K562 (cell line): ENCODE measurements around the gene SV2C. TPM values are rescaled to one million over a fixed set of nuclear protein-coding genes. Genes with fewer than 3 reads are reported as not detected.

ENCODE experiments used
- ATF3 ChIP-seq, 2 experiments: fragments of 450-650 bp in 1 of 2; sonication (generic) in 1 of 2; formaldehyde crosslinking in 1 of 2; IDR thresholded peaks in 1 of 2; conservative IDR thresholded peaks in 1 of 2; 2 replicates each; pipeline versions ENCODE4 v1.6.1 to v1.8.1; 2016 to 2023; ENCODE audit warnings: mild to moderate bottlenecking in 2 of 2, moderate library complexity in 2 of 2, inconsistent platforms in 1 of 2, missing genetic modification reagents in 1 of 2
- DACH1 ChIP-seq: fragments of 450-650 bp; IDR thresholded peaks from 2 replicates; pipeline ENCODE4 v1.6.1; 2018; ENCODE audit not compliant: partially characterized antibody
- DPF2 ChIP-seq: fragments of 450-650 bp; IDR thresholded peaks from 2 replicates; pipeline ENCODE4 v1.6.1; 2016
- ETV5 ChIP-seq: sonication (generic); formaldehyde crosslinking; IDR thresholded peaks from 2 replicates; pipeline ENCODE4 v1.4.0; 2020; ENCODE audit warnings: low read depth, mild to moderate bottlenecking, missing genetic modification reagents
- FOSL1 ChIP-seq: fragments of 200-800 bp; sonication (Bioruptor generic); conservative IDR thresholded peaks from 2 replicates; pipeline ENCODE4 v1.6.1; 2016; ENCODE audit warnings: missing genetic modification characterization, missing compliant biosample characterization
- GABPB1 ChIP-seq: sonication (generic); formaldehyde crosslinking; IDR thresholded peaks from 2 replicates; pipeline ENCODE4 v1.8.0; 2022; ENCODE audit warnings: mild to moderate bottlenecking, missing genetic modification reagents
- HMG20A ChIP-seq: fragments of 450-650 bp; formaldehyde crosslinking; conservative IDR thresholded peaks from 2 replicates; pipeline ENCODE4 v1.4.0; 2020; ENCODE audit warnings: mild to moderate bottlenecking, mixed read lengths
- IRF9 ChIP-seq: fragments of 450-650 bp; IDR thresholded peaks from 2 replicates; pipeline ENCODE4 v1.6.1; 2016; ENCODE audit warnings: missing biosample characterization, missing genetic modification characterization
- KLF6 ChIP-seq: fragments of 250-450 bp; sonication (Bioruptor Pico); IDR thresholded peaks from 2 replicates; pipeline ENCODE4 v1.4.0; 2020; ENCODE audit warnings: mild to moderate bottlenecking, moderate library complexity, borderline replicate concordance
- LEF1 ChIP-seq: fragments of 450-650 bp; IDR thresholded peaks from 2 replicates; pipeline ENCODE4 v1.6.1; 2016; ENCODE audit warnings: mild to moderate bottlenecking
- MAFG ChIP-seq: fragments of 450-650 bp; conservative IDR thresholded peaks from 2 replicates; pipeline ENCODE4 v1.6.1; 2016; ENCODE audit warnings: missing genetic modification characterization, missing compliant biosample characterization
- NCOA4 ChIP-seq: fragments of 450-650 bp; IDR thresholded peaks from 2 replicates; pipeline ENCODE4 v1.6.1; 2018; ENCODE audit warnings: mild to moderate bottlenecking; ENCODE audit not compliant: partially characterized antibody
- POLR2AphosphoS5 ChIP-seq: IDR thresholded peaks from 2 replicates; pipeline ENCODE4 v1.6.1; 2011; ENCODE audit warnings: mild to moderate bottlenecking, low read depth, low read length, moderate library complexity; ENCODE audit not compliant: control insufficient read depth, insufficient read depth
- SMARCC2 ChIP-seq: fragments of 450-650 bp; IDR thresholded peaks from 2 replicates; pipeline ENCODE4 v1.6.1; 2017; ENCODE audit warnings: antibody characterized with exemption, moderate library complexity, mild to moderate bottlenecking, low read depth
- TAL1 ChIP-seq: fragments of 450-650 bp; IDR thresholded peaks from 2 replicates; pipeline ENCODE4 v1.6.1; 2016; ENCODE audit warnings: mild to moderate bottlenecking
- TBP ChIP-seq: optimal IDR thresholded peaks from 2 replicates; pipeline ENCODE3; 2011; ENCODE audit warnings: low read depth, low read length, improper control_type of control experiment
- ZNF3 ChIP-seq: fragments of 250-450 bp; sonication (Bioruptor Pico); IDR thresholded peaks from 2 replicates; pipeline ENCODE4 v1.5.0; 2021; ENCODE audit warnings: mild to moderate bottlenecking, moderate library complexity
- polyA plus RNA-seq, 8 experiments: library from polyadenylated mRNA; depleted of rRNA in 4 of 8; stranded (reverse) in 5 of 8; unstranded in 3 of 8; fragments of >200 nt; fragmentation: Nextera tagmentation in 2 of 8; fragmentation: Illumina TruSeq in 1 of 8; extraction: Ambion mirVana in 2 of 8; extraction: Trizol in 1 of 8; gene quantifications; 2 replicates each; pipeline versions ENCODE4 v1.2.1 to v1.2.3, GENCODE V29; 2011 to 2014; ENCODE audit warnings: inconsistent platforms in 1 of 8, missing spikeins in 1 of 8
- total RNA-seq, 7 experiments: library from RNA; depleted of rRNA in 6 of 7; stranded (reverse); fragments of >200 nt in 6 of 7; fragmentation: Illumina TruSeq in 2 of 7; extraction: Trizol in 2 of 7; gene quantifications; 2 replicates each; pipeline versions ENCODE4 v1.2.1 to v1.2.3, GENCODE V29; 2011 to 2021; ENCODE audit warnings: low replicate concordance in 1 of 7
- TF ChIP-seq, protein P1 (sequence below): fragments of 200-800 bp; sonication (Bioruptor generic); IDR thresholded peaks from 2 replicates; pipeline ENCODE4 v1.6.1; 2017; ENCODE audit warnings: missing genetic modification characterization, missing compliant biosample characterization
- TF ChIP-seq, protein P2 (sequence below), 2 experiments: IDR thresholded peaks in 1 of 2; conservative IDR thresholded peaks in 1 of 2; 2 replicates each; pipeline ENCODE4 v1.6.1; 2016; ENCODE audit warnings: low read depth in 2 of 2, mild to moderate bottlenecking in 1 of 2, missing compliant biosample characterization in 1 of 2, missing genetic modification characterization in 1 of 2, moderate library complexity in 1 of 2

The SV2C gene
- total and polyA plus RNA-seq, 9 of the 15 experiments (the other 6 are each of a cell fraction or from before 2014, with no cell fraction given): 0.05 TPM; not detected in 8

GRCh38 chr5:76175821-76176403 lies 92.7 kb downstream of the SV2C start (continued):
- TF ChIP-seq ATF3 (IDR thresholded peaks at IDR 0.05): peak; percentile 32; the same call in 1 of the 2 replicates
- TF ChIP-seq ATF3 (CRISPR knock-in tag; conservative IDR thresholded peaks at IDR 0.05): no peak
- no peak for TF ChIP-seq IRF9 (tag)
- no peak for TF ChIP-seq MAFG (tag)
- no peak for TF ChIP-seq KLF6 (CRISPR knock-in tag)
- TF ChIP-seq HMG20A (CRISPR knock-in tag): no peak
- TF ChIP-seq, protein P1, sequence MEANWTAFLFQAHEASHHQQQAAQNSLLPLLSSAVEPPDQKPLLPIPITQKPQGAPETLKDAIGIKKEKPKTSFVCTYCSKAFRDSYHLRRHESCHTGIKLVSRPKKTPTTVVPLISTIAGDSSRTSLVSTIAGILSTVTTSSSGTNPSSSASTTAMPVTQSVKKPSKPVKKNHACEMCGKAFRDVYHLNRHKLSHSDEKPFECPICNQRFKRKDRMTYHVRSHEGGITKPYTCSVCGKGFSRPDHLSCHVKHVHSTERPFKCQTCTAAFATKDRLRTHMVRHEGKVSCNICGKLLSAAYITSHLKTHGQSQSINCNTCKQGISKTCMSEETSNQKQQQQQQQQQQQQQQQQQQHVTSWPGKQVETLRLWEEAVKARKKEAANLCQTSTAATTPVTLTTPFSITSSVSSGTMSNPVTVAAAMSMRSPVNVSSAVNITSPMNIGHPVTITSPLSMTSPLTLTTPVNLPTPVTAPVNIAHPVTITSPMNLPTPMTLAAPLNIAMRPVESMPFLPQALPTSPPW (CRISPR knock-in tag): peak; percentile 60
- TF ChIP-seq TBP: no peak
- no peak for TF ChIP-seq GABPB1 (CRISPR knock-in tag)
- TF ChIP-seq, protein P2, sequence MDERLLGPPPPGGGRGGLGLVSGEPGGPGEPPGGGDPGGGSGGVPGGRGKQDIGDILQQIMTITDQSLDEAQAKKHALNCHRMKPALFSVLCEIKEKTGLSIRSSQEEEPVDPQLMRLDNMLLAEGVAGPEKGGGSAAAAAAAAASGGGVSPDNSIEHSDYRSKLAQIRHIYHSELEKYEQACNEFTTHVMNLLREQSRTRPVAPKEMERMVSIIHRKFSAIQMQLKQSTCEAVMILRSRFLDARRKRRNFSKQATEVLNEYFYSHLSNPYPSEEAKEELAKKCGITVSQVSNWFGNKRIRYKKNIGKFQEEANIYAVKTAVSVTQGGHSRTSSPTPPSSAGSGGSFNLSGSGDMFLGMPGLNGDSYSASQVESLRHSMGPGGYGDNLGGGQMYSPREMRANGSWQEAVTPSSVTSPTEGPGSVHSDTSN (CRISPR knock-in tag; IDR thresholded peaks at IDR 0.05; ENCODE audit: low read depth): peak; percentile 39; the same call in 1 of the 2 replicates
- TF ChIP-seq, protein P2 (tag; conservative IDR thresholded peaks at IDR 0.05; ENCODE audit: low read depth): peak; percentile 95
- peak; percentile 76 for TF ChIP-seq DACH1
- TF ChIP-seq NCOA4: no peak
- TF ChIP-seq TAL1: peak; percentile 90
- TF ChIP-seq LEF1: peak; percentile 75
- TF ChIP-seq ETV5 (CRISPR knock-in tag): no peak
- TF ChIP-seq SMARCC2: peak; percentile 59; the same call in 1 of the 2 replicates
- TF ChIP-seq DPF2: peak; percentile 89
- peak; percentile 32; the same call in 1 of the 2 replicates for TF ChIP-seq FOSL1 (tag)
- TF ChIP-seq POLR2AphosphoS5: peak; percentile 78
- TF ChIP-seq ZNF3 (CRISPR knock-in tag): no peak
